ENCODE results near the gene SF3B5. TPM values are rescaled to one million over a fixed set of nuclear protein-coding genes. Genes with fewer than 3 reads are reported as not detected.
"Not testable (repeated sequence)": the region's sequence is repeated elsewhere in the genome, so short reads cannot be mapped to it uniquely, and the experiment has no call there.

SF3B5 gene
- total RNA-seq, 4 donors from 2014 or later = 46.6 to 166 (median 97.2) TPM

GRCh38 chr6:144052488-144052887, 42.9 kb downstream of the SF3B5 start:
- DNase-seq = no peak
- Histone ChIP-seq H3K36me3 (no peaks in the 10 kb centered on the region), H3K4me3 (no peak overlapping the region), H3K9me3 (no peaks in the 10 kb centered on the region), H3K27ac (no peak overlapping the region), H3K4me1 (no peaks in the 10 kb centered on the region), H3K27me3 (no peaks in the 10 kb centered on the region)
- no peak for TF ChIP-seq POLR2A (IDR thresholded peaks at IDR 0.05)
- TF ChIP-seq, protein P1, sequence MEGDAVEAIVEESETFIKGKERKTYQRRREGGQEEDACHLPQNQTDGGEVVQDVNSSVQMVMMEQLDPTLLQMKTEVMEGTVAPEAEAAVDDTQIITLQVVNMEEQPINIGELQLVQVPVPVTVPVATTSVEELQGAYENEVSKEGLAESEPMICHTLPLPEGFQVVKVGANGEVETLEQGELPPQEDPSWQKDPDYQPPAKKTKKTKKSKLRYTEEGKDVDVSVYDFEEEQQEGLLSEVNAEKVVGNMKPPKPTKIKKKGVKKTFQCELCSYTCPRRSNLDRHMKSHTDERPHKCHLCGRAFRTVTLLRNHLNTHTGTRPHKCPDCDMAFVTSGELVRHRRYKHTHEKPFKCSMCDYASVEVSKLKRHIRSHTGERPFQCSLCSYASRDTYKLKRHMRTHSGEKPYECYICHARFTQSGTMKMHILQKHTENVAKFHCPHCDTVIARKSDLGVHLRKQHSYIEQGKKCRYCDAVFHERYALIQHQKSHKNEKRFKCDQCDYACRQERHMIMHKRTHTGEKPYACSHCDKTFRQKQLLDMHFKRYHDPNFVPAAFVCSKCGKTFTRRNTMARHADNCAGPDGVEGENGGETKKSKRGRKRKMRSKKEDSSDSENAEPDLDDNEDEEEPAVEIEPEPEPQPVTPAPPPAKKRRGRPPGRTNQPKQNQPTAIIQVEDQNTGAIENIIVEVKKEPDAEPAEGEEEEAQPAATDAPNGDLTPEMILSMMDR (IDR thresholded peaks at IDR 0.05) = no peak
- intact Hi-C loops (cut with DNase I; ENCODE audit: low total_unique reads) = no loop called here

DNA sequence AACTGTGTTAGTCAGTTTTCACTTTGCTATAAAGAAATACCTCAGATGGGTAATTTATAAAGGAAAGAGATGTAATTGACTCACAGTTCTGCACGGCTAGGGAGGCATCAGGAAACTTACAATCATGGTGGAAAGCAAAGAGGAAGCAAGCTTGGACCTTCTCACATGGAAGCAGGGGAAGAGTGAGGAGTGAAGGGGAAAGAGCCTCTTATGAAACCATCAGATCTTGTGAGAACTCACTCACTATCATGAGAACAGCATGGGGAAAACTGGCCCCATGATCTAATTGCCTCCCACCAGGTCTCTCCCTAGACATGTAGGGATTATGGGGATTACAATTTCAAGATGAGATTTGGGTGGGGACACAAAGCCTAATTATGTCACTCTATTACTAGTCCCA, 46.0 kb downstream of the SF3B5 start:
- H3K4me3 ChIP-seq = no peak overlapping the region
- TF ChIP-seq POLR2A (IDR thresholded peaks at IDR 0.05) = no peak
- TF ChIP-seq, protein P1 (IDR thresholded peaks at IDR 0.05) = no peak
- H3K4me1 ChIP-seq = no peaks in the 10 kb centered on the region
- DNase-seq = no peak
- intact Hi-C loops (cut with DNase I; ENCODE audit: low total_unique reads) = no loop called here
- H3K9me3 ChIP-seq = no peaks in the 10 kb centered on the region
- no peak overlapping the region for H3K27ac ChIP-seq
- H3K27me3 ChIP-seq = no peaks in the 10 kb centered on the region
- H3K36me3 ChIP-seq = no peaks in the 10 kb centered on the region

- TF ChIP-seq, protein P1 (IDR thresholded peaks at IDR 0.05) = no peak
- TF ChIP-seq POLR2A (IDR thresholded peaks at IDR 0.05) = no peak
- no peak for DNase-seq
Measured at GRCh38 chr6:144047688-144048087, 47.7 kb downstream of the SF3B5 start.

GRCh38 chr6:144046672-144047071, 48.7 kb downstream of the SF3B5 start:
- H3K4me3 ChIP-seq; DNase-seq; H3K36me3 ChIP-seq; intact Hi-C loops (cut with DNase I; ENCODE audit: low total_unique reads); H3K27me3 ChIP-seq; H3K4me1 ChIP-seq; H3K9me3 ChIP-seq; H3K27ac ChIP-seq: not testable (repeated sequence)

More at GRCh38 chr6:144047688-144048087, 47.7 kb downstream of the SF3B5 start:
- Histone ChIP-seq H3K36me3 (no peaks in the 10 kb centered on the region), H3K4me1 (no peaks in the 10 kb centered on the region), H3K27me3 (no peaks in the 10 kb centered on the region), H3K9me3 (no peaks in the 10 kb centered on the region), H3K27ac (no peak overlapping the region), H3K4me3 (no peak overlapping the region)
- intact Hi-C loops (cut with DNase I; ENCODE audit: low total_unique reads) = no loop called here

DNA sequence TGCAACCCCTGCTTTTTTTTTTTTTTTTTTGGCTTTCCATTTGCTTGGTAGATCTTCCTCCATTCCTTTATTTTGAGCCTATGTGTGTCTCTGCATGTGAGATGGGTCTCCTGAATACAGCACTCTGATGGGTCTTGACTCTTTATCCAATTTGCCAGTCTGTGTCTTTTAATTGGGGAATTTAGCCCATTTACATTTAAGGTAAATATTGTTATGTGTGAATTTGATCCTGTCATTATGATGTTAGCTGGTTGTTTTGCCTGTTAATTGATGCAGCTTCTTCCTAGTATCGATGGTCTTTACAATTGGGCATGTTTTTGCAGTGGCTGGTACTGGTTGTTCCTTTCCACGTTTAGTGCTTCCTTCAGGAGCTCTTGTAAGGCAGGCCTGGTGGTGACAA, 50.4 kb downstream of the SF3B5 start:
- intact Hi-C loops (cut with DNase I; ENCODE audit: low total_unique reads); H3K36me3 ChIP-seq; DNase-seq: not testable (repeated sequence)

More for the DNA sequence above, 50.4 kb downstream of the SF3B5 start:
- not testable (repeated sequence) for H3K27ac ChIP-seq, H3K9me3 ChIP-seq, H3K4me3 ChIP-seq, H3K4me1 ChIP-seq, H3K27me3 ChIP-seq

Other genes with a start within 250 kb of the SF3B5 start
- under 1 TPM in 1 of 4 donors, not detected in 3; 0.35 TPM for gene ZC2HC1B, start 231.1 kb downstream of the SF3B5 start, total RNA-seq
- 10 to 100 TPM in 3 of 4 donors, 1 to 10 TPM in 1; 8.7 to 76.9 (median 29.3) TPM for gene PLAGL1, start 87.3 kb downstream of the SF3B5 start, total RNA-seq
- 1 to 10 TPM in 2 of 4 donors, under 1 TPM in 2; 0.77 to 6.2 (median 1.9) TPM for gene STX11, start 54.9 kb upstream of the SF3B5 start, total RNA-seq
- 100 to 1,000 TPM in 3 of 4 donors, 10 to 100 TPM in 1; 86.8 to 336 (median 231) TPM for gene UTRN, start 189.8 kb upstream of the SF3B5 start, total RNA-seq

All from uterus (tissue), 4 donors.